ENCODE data around the gene GADD45G.

GADD45G gene

DNA sequence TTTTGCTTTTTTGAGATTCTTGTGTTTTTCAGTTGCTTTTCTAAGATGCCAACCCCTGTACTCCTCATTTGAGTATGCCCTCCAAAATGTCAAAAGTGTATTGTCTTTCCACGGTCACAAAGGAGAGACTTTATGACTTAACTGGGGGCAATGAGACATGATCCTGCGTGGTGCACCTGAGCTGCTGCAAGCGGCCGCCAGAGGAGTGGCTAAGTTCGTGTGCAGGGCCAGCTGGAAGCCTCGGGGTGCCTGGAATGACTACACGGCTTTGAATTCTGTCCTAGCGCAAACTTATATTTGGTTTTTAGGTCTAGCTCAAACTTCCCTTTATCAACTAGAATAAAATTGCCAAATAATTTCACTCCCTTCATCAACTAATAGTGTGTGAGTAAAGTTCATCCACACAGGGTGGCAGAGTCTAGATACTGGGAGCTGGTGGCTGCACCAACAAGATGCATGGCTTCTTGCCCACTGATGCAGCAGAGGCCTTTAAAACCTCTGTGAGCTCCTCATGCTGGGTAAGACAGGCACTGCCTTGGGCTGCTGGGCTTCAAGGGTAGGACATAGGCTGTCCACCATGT, 4.7 kb downstream of the GADD45G start:
- DNase-seq (ENCODE audit: low read depth) = no peak

DNA sequence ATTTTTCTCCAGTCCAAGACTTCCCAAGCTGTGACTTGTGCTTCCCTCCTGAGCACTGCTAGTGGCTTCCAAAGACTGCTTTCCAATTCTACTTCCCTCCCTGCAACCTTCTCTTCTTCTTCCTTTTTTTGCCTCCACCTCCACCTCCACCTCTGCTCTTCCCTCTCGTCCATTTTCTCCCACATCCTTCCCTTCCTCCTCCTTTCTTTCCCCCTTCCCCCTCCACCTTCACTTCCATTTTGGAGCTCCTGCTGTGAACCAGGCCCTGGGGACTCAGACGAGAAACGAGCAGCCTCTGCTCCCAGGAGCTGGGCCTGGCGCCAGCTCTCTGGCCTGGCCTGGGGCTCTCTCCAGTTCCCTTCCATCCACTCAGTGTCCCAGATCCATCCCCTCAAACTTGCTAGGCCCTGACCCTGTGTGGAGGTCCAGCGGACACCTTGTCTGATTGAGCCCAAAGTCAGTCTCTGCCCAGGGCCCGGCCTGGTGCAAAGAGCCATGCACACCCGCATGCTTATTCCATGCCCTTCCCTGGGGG, 5.6 kb downstream of the GADD45G start:
- DNase-seq (ENCODE audit: low read depth) = no peak

DNA sequence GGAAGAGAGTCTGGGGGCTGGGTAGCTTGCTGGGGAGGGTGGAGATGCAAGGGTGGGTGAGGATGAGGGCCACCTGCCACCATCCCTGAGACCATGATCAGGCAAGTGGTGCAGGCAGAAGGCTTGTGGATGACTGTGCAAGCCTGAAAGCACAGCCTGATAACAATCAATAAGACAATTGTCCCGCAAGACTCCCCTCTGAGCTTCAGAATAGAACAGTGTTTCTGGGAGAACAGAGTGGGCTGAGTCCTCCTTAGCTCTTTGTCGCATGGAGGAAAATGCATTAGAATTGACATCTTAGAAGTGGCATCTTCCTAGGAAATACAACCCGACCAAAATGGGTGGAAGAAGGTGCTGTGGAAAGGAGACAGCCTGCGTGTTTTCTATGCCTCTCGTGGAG, 6.6 kb downstream of the GADD45G start:
- DNase-seq (ENCODE audit: low read depth) = no peak

DNA sequence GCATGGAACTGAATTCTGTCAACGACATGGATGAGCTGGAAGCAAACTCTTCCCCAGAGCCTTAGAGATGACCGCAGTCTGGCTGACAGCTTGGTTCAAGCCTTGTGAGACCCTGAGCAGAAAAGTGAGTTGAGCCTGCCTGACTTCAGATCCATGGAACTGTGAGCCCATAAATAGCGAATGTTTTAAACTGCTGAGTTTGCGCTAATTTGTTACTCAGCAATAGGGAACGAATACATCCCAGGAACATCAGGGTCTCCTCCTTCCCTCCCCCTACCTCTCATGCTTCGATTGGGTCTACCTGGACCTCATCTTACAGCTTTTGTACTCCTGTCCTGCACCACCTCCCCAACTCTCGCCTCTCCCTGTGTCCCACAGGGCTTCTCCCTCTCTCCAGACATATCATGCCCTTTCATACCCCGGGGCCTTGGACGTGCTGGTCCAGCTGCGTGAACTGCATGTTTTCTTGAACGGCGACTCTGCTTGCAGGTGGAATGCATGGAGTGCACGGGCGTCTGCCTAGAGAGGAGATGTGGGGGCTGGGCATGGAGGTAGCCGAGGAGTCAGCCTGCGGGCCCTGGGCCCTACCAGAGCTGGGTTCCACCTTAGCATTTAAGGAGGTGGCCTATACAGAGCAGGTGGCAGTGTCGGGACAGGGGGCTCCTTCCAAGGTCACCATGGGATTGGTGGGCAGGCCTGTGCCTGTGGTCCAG, 7.9 kb downstream of the GADD45G start:
- DNase-seq (ENCODE audit: low read depth) = no peak

DNA sequence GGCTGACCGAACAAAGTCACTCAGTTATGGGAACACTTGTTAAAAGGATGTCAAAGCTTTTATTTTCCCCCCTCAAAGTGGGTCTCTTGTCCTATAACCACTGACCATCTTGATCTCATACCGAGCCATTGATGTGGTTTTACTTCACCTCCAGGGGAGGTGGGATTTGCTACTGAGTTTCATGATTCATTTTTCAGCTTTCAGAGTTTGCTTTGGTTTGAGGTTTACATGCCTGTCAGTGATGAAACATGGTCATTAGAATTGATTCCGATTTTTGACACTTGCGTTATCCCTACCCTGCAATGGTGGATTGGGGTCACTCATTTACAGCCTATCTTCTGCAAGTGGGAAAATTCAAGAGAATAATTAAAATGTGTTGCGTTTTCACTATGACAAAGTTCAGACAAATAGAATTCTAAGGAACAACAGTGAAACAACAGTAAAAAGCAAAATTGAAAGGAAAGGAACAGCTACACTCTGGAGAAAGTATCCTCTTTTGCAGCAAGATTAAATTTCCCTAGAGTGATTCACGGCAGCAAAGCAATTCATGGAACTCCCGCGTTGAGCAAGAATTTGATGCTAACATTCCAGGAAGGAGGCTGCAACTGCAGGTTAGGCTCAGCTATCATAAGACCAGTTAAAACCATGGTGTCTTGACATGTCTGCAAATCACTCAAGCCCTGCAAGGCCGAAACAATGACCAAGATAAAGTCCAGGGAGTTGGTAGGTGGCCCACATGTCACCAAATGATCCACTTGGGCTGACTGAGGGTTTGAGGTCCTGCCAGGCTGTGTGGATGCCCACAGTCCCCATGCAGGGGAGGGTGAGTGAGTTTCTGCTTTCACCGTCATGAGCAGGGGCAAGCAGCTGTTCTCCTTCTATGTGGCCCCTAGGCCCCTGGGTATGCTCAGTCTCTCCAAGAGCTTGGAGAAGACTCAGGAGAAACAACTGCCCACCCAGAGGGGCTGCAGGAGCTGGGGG, 9.4 kb downstream of the GADD45G start:
- DNase-seq (ENCODE audit: low read depth) = no peak

DNA sequence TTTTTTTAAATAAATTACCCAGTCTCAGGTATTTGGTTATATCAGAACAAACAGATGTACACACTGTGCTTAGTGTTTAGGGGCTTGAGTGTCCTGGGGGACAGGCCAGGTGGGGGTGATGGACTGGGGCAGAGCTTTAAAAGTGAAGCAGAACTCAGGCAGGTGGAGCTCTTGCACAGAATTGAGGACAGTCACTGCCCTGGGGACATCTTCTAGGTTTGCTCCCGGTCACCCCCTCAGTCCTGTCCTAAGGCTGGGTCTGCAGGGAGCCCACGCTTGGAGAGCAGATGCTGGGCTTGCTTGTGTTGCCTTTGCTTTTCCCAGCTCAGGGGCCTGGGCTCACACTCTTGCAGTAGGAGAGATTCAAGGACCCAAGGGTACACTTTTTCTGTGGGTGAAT, 10.8 kb downstream of the GADD45G start:
- no peak for DNase-seq (ENCODE audit: low read depth)

DNA sequence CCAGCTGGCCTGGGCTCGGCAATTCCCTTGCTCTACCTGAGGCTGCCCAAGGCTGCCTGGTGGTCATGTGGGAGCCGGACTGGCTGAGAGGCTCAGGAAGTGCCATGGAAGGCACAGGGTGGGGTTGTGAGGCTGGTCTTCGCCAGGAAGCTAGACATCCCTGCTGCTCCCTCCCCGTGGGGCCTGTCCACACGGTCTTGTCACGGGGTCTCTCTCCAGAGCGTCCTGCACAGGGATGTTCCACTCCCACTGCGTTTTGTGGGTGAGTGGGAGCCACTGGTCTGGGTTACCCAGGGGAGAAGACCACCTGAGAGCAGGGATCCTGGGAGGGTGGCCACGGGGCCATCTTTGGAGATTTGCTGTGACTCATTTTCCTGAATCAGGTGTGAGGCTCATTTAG, 11.6 kb downstream of the GADD45G start:
- no peak for DNase-seq (ENCODE audit: low read depth)

DNA sequence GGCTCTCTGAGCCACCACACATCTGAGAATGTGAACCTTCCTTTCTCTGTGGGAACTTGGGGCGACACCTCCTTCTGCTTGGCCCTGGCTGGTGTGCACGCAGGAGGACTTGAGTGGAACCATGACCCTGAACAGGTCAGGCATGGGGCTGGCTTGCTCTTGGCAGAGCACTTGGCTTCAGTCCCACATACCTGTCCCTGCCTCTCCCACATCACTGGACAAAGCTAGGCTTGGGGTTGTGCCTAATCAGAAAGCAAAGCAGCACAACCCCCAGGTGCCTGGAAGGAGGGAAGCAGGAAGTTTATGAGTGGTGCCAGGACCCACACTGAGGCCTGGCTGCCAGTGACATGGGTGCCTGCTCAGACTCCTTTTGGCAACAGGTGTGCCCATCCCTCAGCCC, 13.2 kb downstream of the GADD45G start:
- DNase-seq (ENCODE audit: low read depth) = no peak

DNA sequence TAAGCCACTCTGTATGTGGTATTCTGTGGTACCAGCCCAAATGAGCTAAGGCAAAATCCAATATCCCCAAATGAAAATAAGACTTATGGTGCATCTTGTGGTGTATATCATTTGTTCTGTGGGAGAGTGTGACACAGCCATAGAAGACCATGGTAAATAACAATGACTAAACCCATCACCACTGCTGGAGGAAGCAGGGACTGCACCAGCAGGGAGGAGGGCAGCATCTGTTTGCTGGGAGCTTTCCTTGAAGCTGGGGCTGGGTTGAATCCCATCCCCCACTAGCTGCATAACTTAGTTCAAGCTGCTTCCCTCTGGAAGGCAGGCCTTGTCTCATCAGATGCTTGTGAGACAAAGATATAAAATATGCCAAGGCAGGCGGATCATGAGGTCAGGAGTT, 14.2 kb downstream of the GADD45G start:
- no peak for DNase-seq (ENCODE audit: low read depth)

DNA sequence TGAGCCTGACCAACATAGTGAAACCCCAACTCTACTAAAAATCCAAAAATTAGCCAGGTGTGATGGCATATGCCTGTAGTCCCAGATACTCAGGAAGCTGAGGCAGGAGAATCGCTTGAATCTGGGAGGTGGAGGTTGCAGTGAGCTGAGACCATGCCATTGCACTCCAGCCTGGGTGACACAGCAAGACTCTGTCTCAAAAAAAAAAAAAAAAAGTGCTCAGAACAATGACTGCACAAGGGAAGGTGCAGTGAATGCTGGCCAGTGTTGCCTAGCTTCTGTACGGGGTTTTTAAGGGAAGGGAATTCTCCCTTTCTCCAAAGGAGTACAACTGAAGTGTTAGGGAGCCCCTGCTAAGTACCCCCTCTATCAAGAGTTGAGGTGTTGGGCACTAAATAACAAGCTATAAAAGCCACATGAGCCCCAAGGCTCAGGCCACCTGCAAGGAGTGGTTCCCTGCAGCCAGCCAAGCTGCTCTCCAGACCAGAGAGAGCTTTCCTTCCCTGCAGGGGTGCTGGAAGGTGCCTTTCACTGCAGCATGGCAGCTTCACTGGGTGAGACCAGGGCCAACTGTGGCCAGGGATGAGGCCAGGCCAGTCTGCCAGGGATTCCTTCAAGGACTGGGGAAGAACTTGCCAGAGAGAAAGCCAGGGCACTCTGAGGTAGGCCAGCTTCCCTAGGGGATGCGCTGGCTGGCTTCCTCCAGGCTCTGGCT, 14.8 kb downstream of the GADD45G start:
- no peak for DNase-seq (ENCODE audit: low read depth)

DNA sequence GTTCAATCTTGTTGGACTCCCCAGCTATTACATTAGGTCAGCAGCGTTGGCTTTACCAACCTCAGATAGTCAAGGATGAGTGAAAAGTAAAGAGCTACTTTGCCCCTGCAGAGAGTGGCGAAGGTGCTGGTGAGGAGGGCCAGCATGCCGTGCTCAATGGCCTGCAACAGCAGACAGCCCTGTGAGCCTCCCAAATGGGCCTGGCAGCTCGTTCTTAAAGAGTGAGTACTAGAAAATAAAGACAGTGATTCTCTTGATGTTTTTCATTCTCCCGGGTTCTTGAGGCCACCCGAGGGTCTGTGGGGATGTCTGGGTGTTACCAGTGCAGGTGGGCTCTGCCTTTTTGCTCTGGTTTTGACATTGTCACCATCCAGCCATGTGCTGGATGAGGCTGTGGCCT, 16.2 kb downstream of the GADD45G start:
- DNase-seq (ENCODE audit: low read depth) = no peak

DNA sequence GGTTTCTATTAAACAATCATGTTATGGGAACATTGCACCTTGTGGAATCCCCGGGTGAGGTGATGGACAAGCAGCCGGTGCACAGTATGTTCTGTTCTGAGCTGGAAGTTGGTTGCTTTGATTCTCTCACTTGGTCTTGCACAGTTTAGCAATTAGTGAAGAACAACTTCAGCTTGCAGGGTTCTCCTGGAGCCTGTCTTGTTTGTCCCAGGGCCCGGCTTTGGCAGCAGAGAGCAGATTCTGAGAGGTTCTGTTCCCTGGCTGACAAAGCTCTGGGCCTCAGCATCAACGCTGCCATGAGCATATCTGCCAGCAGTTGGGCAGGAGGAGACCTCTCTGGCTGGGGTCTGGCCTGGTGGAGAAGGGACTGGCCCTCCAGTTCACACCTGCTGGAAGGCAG, 16.9 kb downstream of the GADD45G start:
- no peak for DNase-seq (ENCODE audit: low read depth)

DNA sequence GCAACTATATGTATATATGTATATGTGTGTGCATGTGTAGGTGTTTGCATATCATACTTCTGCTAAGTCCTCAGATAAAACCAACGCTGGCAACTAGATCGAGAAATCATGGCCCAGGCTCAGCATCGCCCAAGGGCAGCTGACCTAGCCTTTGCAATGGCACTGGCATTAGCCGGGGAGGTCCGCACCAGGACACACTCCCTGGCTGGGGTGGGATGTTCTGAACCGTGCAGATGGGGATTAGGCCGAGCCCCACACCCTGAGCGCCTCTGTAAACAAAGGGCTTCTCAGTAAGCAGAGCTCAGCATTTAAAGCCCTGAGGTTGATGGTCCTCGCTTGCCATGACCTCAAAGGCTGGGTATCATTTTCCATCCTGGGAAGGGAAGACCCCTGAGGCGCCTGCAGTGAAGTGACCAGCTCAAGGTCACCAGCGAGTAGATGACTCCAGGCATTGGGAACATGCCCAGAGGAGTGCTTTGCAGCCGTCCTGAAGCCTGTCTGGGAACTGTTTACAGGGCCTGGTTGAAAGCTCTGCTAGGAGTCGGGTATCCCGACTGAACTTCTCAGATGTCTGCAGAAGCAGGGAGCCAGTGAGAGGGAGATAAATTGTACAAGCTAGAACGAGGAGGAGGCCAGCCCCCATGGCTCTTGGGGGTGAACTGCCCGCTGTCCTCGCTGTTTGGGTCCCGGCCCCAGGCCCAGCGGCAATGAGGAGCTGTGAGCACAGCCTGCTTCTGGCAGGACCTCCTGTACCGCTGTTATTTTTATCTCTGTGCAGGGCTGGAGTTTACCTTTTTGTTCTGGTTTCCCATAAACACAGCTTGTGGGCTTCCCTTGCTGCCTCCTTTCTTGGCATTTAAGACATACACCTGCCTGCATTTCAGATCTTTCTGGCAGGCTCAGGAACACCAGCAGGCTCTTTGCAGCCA, 18.4 kb downstream of the GADD45G start:
- DNase-seq (ENCODE audit: low read depth) = no peak

DNA sequence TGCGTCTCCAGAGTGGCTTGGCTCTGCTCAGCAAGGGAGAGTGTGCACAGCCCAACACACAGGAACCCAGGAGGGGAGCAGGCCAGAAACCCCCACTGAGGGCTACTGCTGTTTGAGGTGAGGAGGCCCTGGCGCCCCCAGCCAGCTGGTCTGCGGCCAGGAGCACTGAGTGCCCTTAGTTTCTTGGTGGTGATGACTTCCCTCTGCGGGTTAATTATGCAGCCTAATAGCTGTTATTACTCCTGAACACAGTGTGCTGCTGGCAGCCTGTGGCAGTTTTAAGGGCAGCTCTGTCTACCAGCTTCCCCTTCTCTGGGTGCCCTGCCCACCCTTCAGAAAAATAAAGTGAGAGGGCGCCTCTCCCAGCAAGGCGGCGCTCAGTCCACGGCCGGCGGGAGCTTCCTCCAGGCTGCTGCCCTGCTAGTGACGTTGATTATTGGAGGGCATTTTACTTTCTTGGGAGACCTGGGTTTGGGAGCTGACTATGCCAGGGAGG, 19.2 kb downstream of the GADD45G start:
- no peak for DNase-seq (ENCODE audit: low read depth)

DNA sequence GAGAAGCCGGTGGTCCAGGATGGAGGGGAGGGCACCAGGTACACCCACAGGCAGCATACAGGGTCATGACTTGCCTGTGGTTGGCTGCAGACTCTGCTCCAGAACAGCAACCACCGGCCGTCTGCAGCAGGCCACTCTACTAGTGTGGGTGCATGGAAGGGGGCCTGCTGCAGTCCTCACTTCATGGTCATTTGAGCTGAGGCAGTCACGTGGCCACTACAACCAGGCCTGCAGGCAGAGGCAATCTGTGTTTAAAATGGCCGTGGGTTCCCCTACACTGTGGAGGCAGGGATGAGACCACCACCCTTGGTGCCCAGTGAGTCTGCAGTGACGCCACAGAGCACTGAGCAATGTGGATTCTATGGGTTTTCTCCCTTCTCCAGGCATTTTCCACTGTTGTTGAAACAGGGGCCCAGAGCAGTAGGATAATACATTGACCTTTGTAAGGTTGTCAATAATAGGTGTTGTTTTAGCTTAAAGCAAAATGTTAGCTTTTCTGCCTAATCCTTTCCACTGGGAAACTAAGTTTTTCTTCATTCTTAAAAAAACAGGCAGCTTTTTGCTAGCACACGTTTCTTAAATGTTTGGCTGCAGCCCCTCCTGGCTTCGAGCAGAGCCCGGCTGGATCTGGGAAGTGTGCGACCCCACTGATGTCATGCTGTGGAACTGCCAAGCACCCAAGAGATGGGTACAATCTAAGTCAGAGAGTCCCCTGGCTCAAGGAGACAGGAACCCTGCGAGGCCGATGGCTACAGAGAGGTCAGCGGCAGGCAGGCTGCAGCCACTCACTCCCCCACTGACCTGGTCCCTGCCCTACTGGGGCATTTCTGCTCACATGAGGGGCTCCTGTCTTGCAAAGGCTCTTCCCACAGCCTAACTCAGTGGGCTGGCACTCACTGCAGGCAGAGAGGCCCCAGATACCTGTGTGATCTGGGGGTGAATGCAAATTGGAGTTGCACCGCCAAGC, 21.2 kb downstream of the GADD45G start:
- DNase-seq (ENCODE audit: low read depth) = no peak

DNA sequence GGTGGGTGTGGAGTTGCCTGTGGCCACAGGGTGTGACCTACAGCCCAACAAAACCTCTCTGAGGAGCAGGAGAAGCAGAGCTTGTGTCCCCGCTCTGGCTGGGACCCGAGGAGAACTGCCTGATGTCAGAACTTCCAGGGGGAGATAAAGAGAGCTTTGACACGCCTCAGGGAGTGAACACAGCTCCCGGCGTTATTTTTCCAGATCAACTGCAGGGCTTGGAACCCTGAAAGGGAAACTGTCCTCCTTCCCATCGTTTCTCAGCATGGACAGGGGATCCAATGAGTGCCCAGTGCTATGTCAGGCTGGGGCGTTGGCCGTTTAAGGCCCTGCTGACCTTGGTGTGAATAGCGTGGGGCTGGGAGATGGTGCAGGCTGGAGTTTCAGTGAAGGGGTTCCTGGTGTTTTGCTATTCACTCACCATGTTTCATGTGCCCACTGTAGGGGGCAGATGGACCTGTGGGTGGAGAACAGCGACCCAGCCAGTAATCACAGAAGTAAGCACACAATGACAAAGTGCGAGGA, 22.0 kb downstream of the GADD45G start:
- no peak for DNase-seq (ENCODE audit: low read depth)

DNA sequence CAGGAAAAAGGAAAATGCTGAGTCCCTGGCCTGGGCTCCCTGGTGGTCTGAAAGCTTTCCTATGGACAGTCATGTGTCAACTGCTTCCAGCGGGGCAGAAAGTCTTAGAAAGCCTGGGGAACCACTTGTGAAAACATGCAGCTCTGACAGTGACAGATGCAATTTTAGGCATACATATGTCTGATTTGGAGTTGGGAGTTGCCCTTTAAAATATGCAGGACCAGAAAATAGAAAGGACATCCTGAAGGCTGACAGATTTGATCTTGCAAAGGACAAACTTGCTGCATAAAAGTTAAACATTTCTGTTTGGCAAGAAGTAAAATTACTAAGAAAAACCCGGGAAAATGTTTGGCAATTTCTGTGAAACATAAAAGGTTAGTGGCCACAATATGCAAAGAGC, 23.8 kb downstream of the GADD45G start:
- no peak for DNase-seq (ENCODE audit: low read depth)

DNA sequence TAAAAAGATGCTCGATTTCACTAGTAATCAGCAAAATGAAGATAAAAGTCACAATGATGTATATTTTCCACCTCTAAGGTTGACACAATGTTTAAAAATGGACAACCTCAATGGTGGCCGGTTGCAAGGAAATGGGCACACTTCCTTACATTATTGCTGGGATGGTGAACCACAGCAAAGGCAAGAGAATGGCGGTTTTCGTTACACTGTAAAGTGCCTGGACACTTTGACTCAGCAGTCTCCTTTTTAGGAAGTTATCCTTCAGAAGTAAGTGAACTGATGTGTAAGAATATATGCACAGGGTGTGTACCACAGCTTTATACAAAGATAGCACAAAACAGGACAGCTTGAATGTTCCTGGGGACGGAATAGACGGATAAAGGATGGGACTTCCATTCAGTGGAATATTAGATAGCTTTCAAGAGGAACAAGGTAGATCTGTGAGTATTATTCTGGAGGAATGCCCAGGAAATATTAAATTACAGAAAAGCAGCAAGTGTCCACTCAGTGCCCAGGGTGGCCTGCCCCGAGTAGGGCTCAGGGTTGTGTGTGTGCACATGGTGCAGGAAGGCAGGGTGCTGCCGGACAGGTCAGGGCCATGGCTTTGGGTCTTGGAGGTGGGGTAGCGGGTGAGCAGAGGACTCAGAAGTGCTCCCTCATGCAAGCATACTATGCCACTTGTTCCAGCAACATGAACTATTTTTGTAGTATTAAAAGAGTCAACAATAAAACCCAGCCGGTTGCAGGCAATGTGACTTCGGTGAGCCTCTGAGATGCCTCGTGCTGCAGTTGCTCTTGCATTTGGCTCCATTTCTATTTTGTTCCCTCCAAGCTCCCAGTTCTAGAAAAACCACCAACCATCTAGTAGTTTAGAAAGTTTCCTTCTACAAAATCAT, 24.5 kb downstream of the GADD45G start:
- DNase-seq (ENCODE audit: low read depth) = no peak
